ENCODE data around the gene CASKIN1.
"Not testable (repeated sequence)": the region's sequence is repeated elsewhere in the genome, so short reads cannot be mapped to it uniquely, and the experiment has no call there.

The CASKIN1 gene

GRCh38 chr16:2205104-2205966 lies 8.9 kb upstream of the CASKIN1 start, which contains the start of gene MLST8:
MLST8 (plus strand) TSS chr16:2205454; CDS start chr16:2206086, 632 bp downstream.
- H3K27me3 ChIP-seq (ENCODE audit: insufficient read depth, low read depth, severe bottlenecking), result no peaks in the 10 kb centered on the region
- H3K36me3 ChIP-seq, result peaks cover 42% of the 10 kb centered on the region
- H3K4me3 ChIP-seq (ENCODE audit: low read depth, low read length), result peak within 1 kb of the TSS; percentile 73
- DNase-seq, result peak; percentile 77
- no peaks in the 10 kb centered on the region for H3K9me3 ChIP-seq (ENCODE audit: severe bottlenecking)
- TF ChIP-seq CTCF (IDR thresholded peaks at IDR 0.05; ENCODE audit: low read depth, low read length), result no peak
- peak within 1 kb of the TSS; percentile 99 for H3K27ac ChIP-seq

- Histone ChIP-seq H3K27me3 (ENCODE audit: insufficient read depth, low read depth, severe bottlenecking) (no peaks in the 10 kb centered on the region), H3K36me3 (peaks cover 34% of the 10 kb centered on the region), H3K4me3 (ENCODE audit: low read depth, low read length) (peak overlapping the region; percentile 73), H3K27ac (peak overlapping the region; percentile 99), H3K9me3 (ENCODE audit: severe bottlenecking) (no peaks in the 10 kb centered on the region)
- TF ChIP-seq CTCF (IDR thresholded peaks at IDR 0.05; ENCODE audit: low read depth, low read length), result no peak
- no peak for DNase-seq
These were observed 8.2 kb upstream of the CASKIN1 start for GRCh38 chr16:2204416-2205103.

- H3K27ac ChIP-seq; H3K4me3 ChIP-seq (ENCODE audit: low read depth, low read length); DNase-seq; H3K27me3 ChIP-seq (ENCODE audit: insufficient read depth, low read depth, severe bottlenecking); H3K9me3 ChIP-seq (ENCODE audit: severe bottlenecking): not testable (repeated sequence)
- H3K36me3 ChIP-seq, result peaks cover 21% of the 10 kb centered on the region
These were observed 6.8 kb upstream of the CASKIN1 start for GRCh38 chr16:2203119-2203688.

- H3K27ac ChIP-seq, result no peak overlapping the region
- DNase-seq, result no peak
- TF ChIP-seq CTCF (IDR thresholded peaks at IDR 0.05; ENCODE audit: low read depth, low read length), result no peak
- no peaks in the 10 kb centered on the region for H3K9me3 ChIP-seq (ENCODE audit: severe bottlenecking)
- H3K27me3 ChIP-seq (ENCODE audit: insufficient read depth, low read depth, severe bottlenecking), result no peaks in the 10 kb centered on the region
- no peaks in the 10 kb centered on the region; the same call in 1 of the 2 replicates for H3K36me3 ChIP-seq
- no peak overlapping the region for H3K4me3 ChIP-seq (ENCODE audit: low read depth, low read length)
These were observed 3.9 kb upstream of the CASKIN1 start for GRCh38 chr16:2200313-2200712.

GRCh38 chr16:2199621-2200139 lies 3.3 kb upstream of the CASKIN1 start:
- no peak for DNase-seq
- no peaks in the 10 kb centered on the region for H3K27me3 ChIP-seq (ENCODE audit: insufficient read depth, low read depth, severe bottlenecking)

More at GRCh38 chr16:2199621-2200139, 3.3 kb upstream of the CASKIN1 start:
- Histone ChIP-seq H3K27ac (no peak overlapping the region), H3K36me3 (peaks cover 1% of the 10 kb centered on the region), H3K4me3 (ENCODE audit: low read depth, low read length) (no peak overlapping the region), H3K9me3 (ENCODE audit: severe bottlenecking) (no peaks in the 10 kb centered on the region)
- TF ChIP-seq CTCF (IDR thresholded peaks at IDR 0.05; ENCODE audit: low read depth, low read length), result no peak
